Fibroblast of lung (primary cell): ENCODE measurements around the gene CHN1.

Source experiments
- EZH2 ChIP-seq: IDR thresholded peaks from 2 replicates; pipeline ENCODE4 v1.5.1; 2012; ENCODE audit warnings: low read length, control low read depth, mild to moderate bottlenecking; ENCODE audit errors: missing control alignments
- TF ChIP-seq, protein P1 (sequence below), 2 donors: IDR thresholded peaks in 1 of 2; conservative IDR thresholded peaks in 1 of 2; 1 replicate in 1 of 2; 2 replicates in 1 of 2; pipeline ENCODE4 v1.5.1; 2011 to 2012; ENCODE audit warnings: low read length in 2 of 2, control low read depth in 1 of 2, inconsistent platforms in 1 of 2, low read depth in 1 of 2, mild to moderate bottlenecking in 1 of 2

DNA sequence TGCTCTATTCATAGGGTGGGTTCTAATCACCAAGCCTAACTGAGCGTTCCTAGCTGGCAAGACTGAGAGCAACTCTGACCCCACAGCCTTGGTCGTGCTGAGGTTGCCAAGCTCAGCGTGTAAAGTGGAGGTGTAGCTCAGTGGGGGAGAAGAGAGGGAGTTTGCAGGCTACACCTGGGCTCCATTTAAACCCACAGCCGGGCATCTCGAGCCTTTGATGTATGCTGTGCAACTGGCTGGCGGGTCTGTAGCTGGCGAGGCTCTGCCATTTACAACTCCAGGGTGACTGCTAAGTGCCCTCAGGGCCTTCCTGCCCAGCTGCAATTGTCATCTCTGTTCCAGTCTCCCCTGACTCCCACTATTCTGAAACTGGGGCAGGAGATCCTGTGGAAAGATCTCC, 220.9 kb downstream of the CHN1 start:
- TF ChIP-seq, protein P1, sequence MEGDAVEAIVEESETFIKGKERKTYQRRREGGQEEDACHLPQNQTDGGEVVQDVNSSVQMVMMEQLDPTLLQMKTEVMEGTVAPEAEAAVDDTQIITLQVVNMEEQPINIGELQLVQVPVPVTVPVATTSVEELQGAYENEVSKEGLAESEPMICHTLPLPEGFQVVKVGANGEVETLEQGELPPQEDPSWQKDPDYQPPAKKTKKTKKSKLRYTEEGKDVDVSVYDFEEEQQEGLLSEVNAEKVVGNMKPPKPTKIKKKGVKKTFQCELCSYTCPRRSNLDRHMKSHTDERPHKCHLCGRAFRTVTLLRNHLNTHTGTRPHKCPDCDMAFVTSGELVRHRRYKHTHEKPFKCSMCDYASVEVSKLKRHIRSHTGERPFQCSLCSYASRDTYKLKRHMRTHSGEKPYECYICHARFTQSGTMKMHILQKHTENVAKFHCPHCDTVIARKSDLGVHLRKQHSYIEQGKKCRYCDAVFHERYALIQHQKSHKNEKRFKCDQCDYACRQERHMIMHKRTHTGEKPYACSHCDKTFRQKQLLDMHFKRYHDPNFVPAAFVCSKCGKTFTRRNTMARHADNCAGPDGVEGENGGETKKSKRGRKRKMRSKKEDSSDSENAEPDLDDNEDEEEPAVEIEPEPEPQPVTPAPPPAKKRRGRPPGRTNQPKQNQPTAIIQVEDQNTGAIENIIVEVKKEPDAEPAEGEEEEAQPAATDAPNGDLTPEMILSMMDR (conservative IDR thresholded peaks at IDR 0.05 in 1 of 2, IDR thresholded peaks at IDR 0.05 in 1 of 2; ENCODE audit: low read depth in 1 of 2, low read length in 2 of 2), result no peak
- TF ChIP-seq EZH2, result no peak
